OCI-LY7 (cell line): ENCODE measurements around the gene PKP1. TPM values are rescaled to one million over a fixed set of nuclear protein-coding genes. Genes with fewer than 3 reads are reported as not detected.

Experiments used
- BruUV-seq: library from RNA; stranded (reverse); fragments of 400-500 nt; replicated peaks from 2 replicates; lab custom pipeline; 2021; lab: Mats Ljungman, UMichigan
- CTCF ChIA-PET: fragments of 300-600 bp; sonication (Branson Sonifier 250); formaldehyde crosslinking; loops from one replicate; lab custom pipeline; 2022; ENCODE audit warnings: antibody characterized with exemption; ENCODE audit not compliant: unreplicated experiment; lab: Charles Lee
- POLR2A ChIA-PET: fragments of 300-600 bp; sonication (Branson Sonifier 250); formaldehyde crosslinking; loops from one replicate; lab custom pipeline; 2022; ENCODE audit warnings: antibody characterized with exemption; lab: Charles Lee
- DNase-seq: peaks from one replicate; pipeline ENCODE4 v3.0.0-alpha.2; 2015; ENCODE audit warnings: low spot score
- H2AFZ ChIP-seq: fragments of 200-600 bp; sonication (generic), shearing (Covaris generic); 2 replicates; pipeline ENCODE4 v1.6.1; 2014; ENCODE audit warnings: mild to moderate bottlenecking, antibody characterized with exemption, low read length, moderate library complexity
- H3K27ac ChIP-seq: fragments of 200-600 bp; sonication (generic); 2 replicates; pipeline ENCODE4 v1.5.1; 2014; ENCODE audit warnings: mixed run types, low read depth, mild to moderate bottlenecking, moderate library complexity, low read length, inconsistent platforms; ENCODE audit not compliant: poor library complexity, severe bottlenecking
- H3K36me3 ChIP-seq: fragments of 200-600 bp; sonication (generic); 2 replicates; pipeline ENCODE4 v1.6.1; 2014; ENCODE audit warnings: mild to moderate bottlenecking, antibody characterized with exemption, low read length, moderate library complexity, mixed read lengths; ENCODE audit not compliant: insufficient read depth
- H3K4me1 ChIP-seq: fragments of 200-600 bp; sonication (generic); 2 replicates; pipeline ENCODE4 v1.5.1; 2014; ENCODE audit warnings: mild to moderate bottlenecking, low read length; ENCODE audit not compliant: insufficient read depth, poor library complexity, severe bottlenecking
- H3K4me2 ChIP-seq: fragments of 200-600 bp; sonication (generic); 2 replicates; pipeline ENCODE4 v1.6.1; 2014; ENCODE audit warnings: mild to moderate bottlenecking, low read length
- H3K4me3 ChIP-seq: fragments of 200-600 bp; sonication (generic); 2 replicates; pipeline ENCODE4 v1.5.1; 2014; ENCODE audit warnings: mild to moderate bottlenecking, low read depth, low read length; ENCODE audit not compliant: poor library complexity, severe bottlenecking
- H3K79me2 ChIP-seq: fragments of 200-600 bp; sonication (generic); 2 replicates; pipeline ENCODE4 v1.6.1; 2016; ENCODE audit warnings: low read depth, mild to moderate bottlenecking, low read length, moderate library complexity, mixed read lengths; ENCODE audit not compliant: insufficient read depth
- H3K9me2 ChIP-seq: fragments of 200-600 bp; sonication (generic); 2 replicates; pipeline ENCODE4 v1.6.1; 2016; ENCODE audit warnings: mild to moderate bottlenecking, low read length, mixed read lengths; ENCODE audit not compliant: insufficient read depth
- H3K9me3 ChIP-seq: fragments of 200-600 bp; sonication (generic); 2 replicates; pipeline ENCODE4 v1.6.1; 2014; ENCODE audit warnings: mild to moderate bottlenecking, mixed run types, low read length, mixed read lengths
- H4K20me1 ChIP-seq: fragments of 200-600 bp; sonication (generic); 2 replicates; pipeline ENCODE4 v1.6.1; 2014; ENCODE audit warnings: mild to moderate bottlenecking, antibody characterized with exemption, low read length, moderate library complexity, mixed read lengths; ENCODE audit not compliant: insufficient read depth
- EZH2phosphoT487 ChIP-seq: fragments of 200-600 bp; sonication (generic); IDR thresholded peaks from 2 replicates; pipeline ENCODE4 v1.6.1; 2018; ENCODE audit warnings: low read depth, borderline replicate concordance, mild to moderate bottlenecking, mixed run types, antibody characterized with exemption, low read length, moderate library complexity, mixed read lengths
- intact Hi-C: fragments of 100-400 bp; cut with micrococcal nuclease; formaldehyde crosslinking; loops from one replicate; pipeline ENCODE4 v1.10.0; 2022; ENCODE audit not compliant: unreplicated experiment
- total RNA-seq, 2 experiments: library from RNA; depleted of rRNA in 1 of 2; stranded (reverse); fragments of >200 nt in 1 of 2; shearing (Covaris generic) in 1 of 2; gene quantifications; 2 replicates each; pipeline ENCODE4 v1.2.3, GENCODE V29; 2014 to 2022
- TF ChIP-seq, protein P1 (sequence below): fragments of 200-600 bp; sonication (generic); conservative IDR thresholded peaks from 2 replicates; pipeline ENCODE4 v1.5.1; 2014; ENCODE audit warnings: mild to moderate bottlenecking, antibody characterized with exemption, low read length, moderate library complexity, mixed read lengths

PKP1 gene
- total RNA-seq, 2 experiments from 2014 or later, result not detected

DNA sequence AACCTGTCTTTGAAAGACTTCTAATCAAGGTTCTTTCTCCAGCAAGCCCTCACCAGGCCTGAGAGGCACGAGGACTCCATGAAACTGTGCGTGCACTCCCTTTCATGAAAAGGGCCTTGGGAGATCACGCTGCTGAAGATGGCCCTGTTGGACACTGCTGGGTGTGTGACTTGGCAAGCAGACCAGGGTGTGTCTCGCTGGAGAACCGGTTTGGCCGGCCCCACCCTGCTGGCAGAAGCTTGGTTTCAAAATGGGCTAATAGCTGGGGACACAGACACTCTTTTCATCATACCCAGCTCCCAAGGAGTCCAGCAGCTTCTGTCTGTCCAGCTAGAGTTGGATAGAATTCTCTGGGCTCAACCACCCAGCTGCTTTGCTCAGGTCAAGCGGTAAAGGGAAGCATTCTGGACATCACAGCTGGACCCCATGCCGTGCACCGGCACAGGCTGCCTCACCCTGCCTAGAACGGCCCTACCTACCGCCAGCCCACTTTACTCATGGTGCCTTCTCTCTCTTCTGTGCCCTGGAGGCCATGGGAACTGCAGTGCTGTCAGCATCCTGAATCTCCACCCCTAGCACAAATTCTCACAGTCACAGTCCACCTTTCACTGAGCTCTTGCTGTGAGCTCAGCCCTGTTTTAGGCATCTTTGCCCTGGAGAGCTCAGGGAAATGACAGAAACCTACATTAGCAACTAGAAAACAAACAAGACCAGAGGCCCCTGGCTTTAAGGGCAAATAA is 24.6 kb downstream of the PKP1 start:
- no peak overlapping the region for H3K4me2 ChIP-seq
- no peaks in the 10 kb centered on the region; the same call in 1 of the 2 replicates for H4K20me1 ChIP-seq
- H3K9me3 ChIP-seq, result no peaks in the 10 kb centered on the region
- ChIA-PET CTCF (no interaction called here), POLR2A (interaction anchor here (0.7 kb wide), 2 partner anchors 132 to 312 kb away, joined by 3 to 4 read pairs; no protein-coding TSS in a partner anchor)
- H3K79me2 ChIP-seq, result no peaks in the 10 kb centered on the region
- H3K9me2 ChIP-seq, result no peaks in the 10 kb centered on the region
- H3K4me3 ChIP-seq, result no peak overlapping the region
- H2AFZ ChIP-seq, result no peak overlapping the region
- no peaks in the 10 kb centered on the region for H3K4me1 ChIP-seq
- H3K27ac ChIP-seq, result no peak overlapping the region
- no peak for DNase-seq
- no TSS peak for BruUV-seq
- no peak for TF ChIP-seq EZH2phosphoT487
- TF ChIP-seq, protein P1, sequence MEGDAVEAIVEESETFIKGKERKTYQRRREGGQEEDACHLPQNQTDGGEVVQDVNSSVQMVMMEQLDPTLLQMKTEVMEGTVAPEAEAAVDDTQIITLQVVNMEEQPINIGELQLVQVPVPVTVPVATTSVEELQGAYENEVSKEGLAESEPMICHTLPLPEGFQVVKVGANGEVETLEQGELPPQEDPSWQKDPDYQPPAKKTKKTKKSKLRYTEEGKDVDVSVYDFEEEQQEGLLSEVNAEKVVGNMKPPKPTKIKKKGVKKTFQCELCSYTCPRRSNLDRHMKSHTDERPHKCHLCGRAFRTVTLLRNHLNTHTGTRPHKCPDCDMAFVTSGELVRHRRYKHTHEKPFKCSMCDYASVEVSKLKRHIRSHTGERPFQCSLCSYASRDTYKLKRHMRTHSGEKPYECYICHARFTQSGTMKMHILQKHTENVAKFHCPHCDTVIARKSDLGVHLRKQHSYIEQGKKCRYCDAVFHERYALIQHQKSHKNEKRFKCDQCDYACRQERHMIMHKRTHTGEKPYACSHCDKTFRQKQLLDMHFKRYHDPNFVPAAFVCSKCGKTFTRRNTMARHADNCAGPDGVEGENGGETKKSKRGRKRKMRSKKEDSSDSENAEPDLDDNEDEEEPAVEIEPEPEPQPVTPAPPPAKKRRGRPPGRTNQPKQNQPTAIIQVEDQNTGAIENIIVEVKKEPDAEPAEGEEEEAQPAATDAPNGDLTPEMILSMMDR, result no peak
- H3K36me3 ChIP-seq, result no peaks in the 10 kb centered on the region
- intact Hi-C loops, result loop anchor here (5.0 kb wide), 1 partner anchor 54 kb away; no protein-coding TSS in a partner anchor

DNA sequence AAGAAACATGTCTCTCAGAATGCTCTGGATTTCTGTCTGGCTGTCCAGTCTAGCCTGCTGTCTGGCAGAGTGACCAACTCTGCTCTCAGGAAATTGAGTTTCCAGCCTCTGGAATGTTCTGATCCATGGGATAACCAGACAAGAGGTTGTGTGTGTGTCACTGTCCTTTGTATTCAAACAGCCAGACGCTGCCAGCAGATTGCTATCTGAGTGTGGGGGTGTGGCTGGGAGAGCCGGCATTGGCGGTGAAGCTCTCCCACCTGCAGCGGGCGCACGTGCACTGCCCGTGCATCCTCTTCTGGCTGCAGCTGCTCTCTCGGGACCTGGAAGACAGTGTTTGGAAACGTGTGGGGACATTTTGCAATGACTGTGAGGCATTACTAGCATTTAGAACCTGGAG is 26.1 kb downstream of the PKP1 start:
- no peaks in the 10 kb centered on the region for H3K9me2 ChIP-seq
- intact Hi-C loops, result loop anchor here (5.0 kb wide), 1 partner anchor 53 kb away; no protein-coding TSS in a partner anchor
- BruUV-seq, result no TSS peak
- no peak overlapping the region for H3K4me3 ChIP-seq
- no peak for TF ChIP-seq EZH2phosphoT487
- TF ChIP-seq, protein P1, result peak; percentile 76
- no peaks in the 10 kb centered on the region for H3K4me1 ChIP-seq
- H4K20me1 ChIP-seq, result no peaks in the 10 kb centered on the region; the same call in 1 of the 2 replicates
- peak; percentile 49 for DNase-seq
- no peak overlapping the region for H3K4me2 ChIP-seq
- H3K9me3 ChIP-seq, result no peaks in the 10 kb centered on the region
- no peaks in the 10 kb centered on the region for H3K79me2 ChIP-seq
- ChIA-PET POLR2A (interaction anchor here (0.7 kb wide), 1 partner anchor 28 kb away, joined by 3 read pairs; no protein-coding TSS in a partner anchor), CTCF (no interaction called here)
- no peaks in the 10 kb centered on the region for H3K36me3 ChIP-seq
- no peak overlapping the region for H3K27ac ChIP-seq
- no peak overlapping the region for H2AFZ ChIP-seq
